PFSK-1 (cell line): ENCODE data around the gene GNB1L.

Source experiments
- FOXP2 ChIP-seq: optimal IDR thresholded peaks from 2 replicates; pipeline ENCODE3; 2011; ENCODE audit warnings: borderline replicate concordance, control low read depth, inconsistent platforms; ENCODE audit not compliant: insufficient read depth; ENCODE audit errors: extremely low read length, extremely low read depth
- POLR2AphosphoS5 ChIP-seq: IDR thresholded peaks from 2 replicates; pipeline ENCODE4 v1.6.1; 2012; ENCODE audit warnings: low read depth, mild to moderate bottlenecking, control low read depth, low read length, moderate library complexity
- SIN3A ChIP-seq: IDR thresholded peaks from 2 replicates; pipeline ENCODE4 v1.6.1; 2012; ENCODE audit warnings: mild to moderate bottlenecking, low read length, moderate library complexity, borderline replicate concordance; ENCODE audit not compliant: insufficient read depth
- TAF1 ChIP-seq: IDR thresholded peaks from 2 replicates; pipeline ENCODE4 v1.6.1; 2012; ENCODE audit warnings: low read length, control low read depth, borderline replicate concordance; ENCODE audit not compliant: insufficient read depth
- TF ChIP-seq, protein P1 (sequence below), 2 experiments: IDR thresholded peaks; 2 replicates each; pipeline versions ENCODE4 v1.6.1 to v1.8.0; 2011 to 2012; ENCODE audit warnings: low read depth in 2 of 2, low read length in 2 of 2, control low read depth in 1 of 2, inconsistent platforms in 1 of 2, mild to moderate bottlenecking in 1 of 2, moderate library complexity in 1 of 2; ENCODE audit not compliant: insufficient read depth in 1 of 2

The GNB1L gene

GRCh38 chr22:19782533-19782932 lies 72.1 kb downstream of the GNB1L start:
- TF ChIP-seq, protein P1, sequence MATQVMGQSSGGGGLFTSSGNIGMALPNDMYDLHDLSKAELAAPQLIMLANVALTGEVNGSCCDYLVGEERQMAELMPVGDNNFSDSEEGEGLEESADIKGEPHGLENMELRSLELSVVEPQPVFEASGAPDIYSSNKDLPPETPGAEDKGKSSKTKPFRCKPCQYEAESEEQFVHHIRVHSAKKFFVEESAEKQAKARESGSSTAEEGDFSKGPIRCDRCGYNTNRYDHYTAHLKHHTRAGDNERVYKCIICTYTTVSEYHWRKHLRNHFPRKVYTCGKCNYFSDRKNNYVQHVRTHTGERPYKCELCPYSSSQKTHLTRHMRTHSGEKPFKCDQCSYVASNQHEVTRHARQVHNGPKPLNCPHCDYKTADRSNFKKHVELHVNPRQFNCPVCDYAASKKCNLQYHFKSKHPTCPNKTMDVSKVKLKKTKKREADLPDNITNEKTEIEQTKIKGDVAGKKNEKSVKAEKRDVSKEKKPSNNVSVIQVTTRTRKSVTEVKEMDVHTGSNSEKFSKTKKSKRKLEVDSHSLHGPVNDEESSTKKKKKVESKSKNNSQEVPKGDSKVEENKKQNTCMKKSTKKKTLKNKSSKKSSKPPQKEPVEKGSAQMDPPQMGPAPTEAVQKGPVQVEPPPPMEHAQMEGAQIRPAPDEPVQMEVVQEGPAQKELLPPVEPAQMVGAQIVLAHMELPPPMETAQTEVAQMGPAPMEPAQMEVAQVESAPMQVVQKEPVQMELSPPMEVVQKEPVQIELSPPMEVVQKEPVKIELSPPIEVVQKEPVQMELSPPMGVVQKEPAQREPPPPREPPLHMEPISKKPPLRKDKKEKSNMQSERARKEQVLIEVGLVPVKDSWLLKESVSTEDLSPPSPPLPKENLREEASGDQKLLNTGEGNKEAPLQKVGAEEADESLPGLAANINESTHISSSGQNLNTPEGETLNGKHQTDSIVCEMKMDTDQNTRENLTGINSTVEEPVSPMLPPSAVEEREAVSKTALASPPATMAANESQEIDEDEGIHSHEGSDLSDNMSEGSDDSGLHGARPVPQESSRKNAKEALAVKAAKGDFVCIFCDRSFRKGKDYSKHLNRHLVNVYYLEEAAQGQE (IDR thresholded peaks at IDR 0.05; ENCODE audit: insufficient read depth in 1 of 2, low read depth in 2 of 2, low read length in 2 of 2), result no peak
- TF ChIP-seq TAF1 (no peak), FOXP2 (no peak), POLR2AphosphoS5 (no peak), SIN3A (no peak)

DNA sequence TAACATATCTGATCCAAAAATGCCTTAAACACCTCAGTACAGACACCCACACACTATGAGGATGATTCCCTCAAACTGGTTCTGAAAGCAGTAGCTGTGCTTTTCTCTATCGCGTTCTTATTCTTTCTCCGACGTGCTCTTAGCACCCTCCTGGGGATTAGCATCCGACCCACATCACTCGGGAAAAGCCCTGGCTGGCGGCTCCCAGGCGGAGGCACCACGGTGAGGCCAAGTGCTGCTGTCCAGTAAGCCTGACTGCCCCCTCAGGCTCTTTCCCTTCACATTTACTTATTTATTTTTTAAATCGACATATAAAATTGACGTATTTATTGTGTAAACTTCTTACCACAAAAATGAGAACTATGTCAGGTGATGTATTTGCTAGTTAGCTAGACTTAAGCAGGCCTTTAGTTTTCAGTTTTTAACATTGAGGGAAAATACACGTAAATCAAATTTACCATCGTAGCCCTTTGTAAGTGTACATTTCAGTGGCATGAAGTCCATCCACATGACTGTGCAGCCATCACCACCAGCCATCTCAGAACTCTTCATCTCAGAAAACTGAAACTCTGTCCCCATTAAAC lies 74.9 kb downstream of the GNB1L start:
- TF ChIP-seq, protein P1 (IDR thresholded peaks at IDR 0.05; ENCODE audit: insufficient read depth in 1 of 2, low read depth in 2 of 2, low read length in 2 of 2), result no peak
- TF ChIP-seq POLR2AphosphoS5, result no peak
- no peak for TF ChIP-seq TAF1
- TF ChIP-seq FOXP2, result no peak
- no peak for TF ChIP-seq SIN3A

DNA sequence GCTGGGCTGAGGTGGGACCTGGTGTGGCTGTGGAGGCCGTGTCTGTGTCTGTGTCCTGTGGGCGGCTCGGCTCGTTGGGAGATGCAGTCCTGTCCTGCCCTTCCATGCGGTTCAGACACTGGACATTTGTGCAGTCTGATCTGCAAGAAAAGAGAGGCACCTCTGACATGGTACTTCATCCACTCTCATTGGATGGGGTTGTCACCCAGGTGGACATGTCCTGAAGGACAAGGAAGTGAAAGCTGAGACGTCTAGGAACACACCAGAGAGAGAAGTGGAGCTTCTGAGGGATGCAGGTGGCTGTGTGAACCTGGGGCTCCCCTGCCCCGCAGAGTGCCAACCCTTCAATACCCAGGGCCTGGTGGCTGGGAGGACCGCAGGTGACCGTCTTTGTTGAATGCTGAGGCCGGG lies 75.7 kb downstream of the GNB1L start:
- no peak for TF ChIP-seq SIN3A
- no peak for TF ChIP-seq FOXP2
- TF ChIP-seq, protein P1 (IDR thresholded peaks at IDR 0.05; ENCODE audit: insufficient read depth in 1 of 2, low read depth in 2 of 2, low read length in 2 of 2), result no peak
- TF ChIP-seq POLR2AphosphoS5, result no peak
- TF ChIP-seq TAF1, result no peak

DNA sequence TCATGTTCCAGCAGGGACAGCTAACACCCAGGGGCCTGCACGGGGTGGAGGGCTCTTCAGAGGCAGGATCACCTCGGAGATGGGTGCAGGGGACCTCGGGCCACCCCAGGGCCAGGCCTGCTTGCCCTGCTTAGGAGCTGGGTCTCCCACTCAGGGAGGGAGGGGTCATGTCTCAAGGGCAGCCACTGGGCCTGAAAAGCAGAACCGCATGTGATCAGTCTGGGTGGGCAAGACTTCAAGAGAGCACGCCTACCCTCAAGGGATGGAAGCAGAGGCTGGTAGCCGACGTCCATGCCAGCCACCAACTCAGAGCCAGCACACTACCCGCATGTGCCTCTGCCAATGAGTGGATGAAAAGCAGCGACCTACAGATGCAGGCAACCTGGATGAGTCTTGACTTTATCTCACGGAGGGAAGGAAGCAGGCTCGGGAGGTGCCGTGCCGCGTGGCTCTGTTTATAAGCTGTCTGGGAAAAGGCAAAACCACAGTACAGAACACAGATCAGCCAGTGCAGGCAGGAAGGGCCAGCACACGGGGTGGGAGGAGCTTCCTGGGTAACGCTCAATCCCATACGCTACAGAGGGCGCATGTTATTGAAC lies 78.1 kb downstream of the GNB1L start:
- TF ChIP-seq, protein P1 (IDR thresholded peaks at IDR 0.05; ENCODE audit: insufficient read depth in 1 of 2, low read depth in 2 of 2, low read length in 2 of 2), result no peak
- no peak for TF ChIP-seq POLR2AphosphoS5
- no peak for TF ChIP-seq TAF1
- no peak for TF ChIP-seq FOXP2
